Iris pigment epithelial cell (primary cell): ENCODE results near the gene ACTR10.
A peak's percentile ranks its signal among the peaks of the same experiment; 100 is the strongest.

Source experiments
- DNase-seq: peaks from one replicate; pipeline ENCODE4 v3.0.0-alpha.2; 2011; ENCODE audit warnings: low read depth

The ACTR10 gene

GRCh38 chr14:58199726-58200479 is at the start of gene ACTR10:
TSS of gene ACTR10 (plus strand) at chr14:58200149. CDS start at chr14:58200218, 69 bp downstream.
- peak; percentile 69 for DNase-seq

GRCh38 chr14:58150243-58150805 is 49.6 kb upstream of the ACTR10 start:
- DNase-seq = no peak

DNA sequence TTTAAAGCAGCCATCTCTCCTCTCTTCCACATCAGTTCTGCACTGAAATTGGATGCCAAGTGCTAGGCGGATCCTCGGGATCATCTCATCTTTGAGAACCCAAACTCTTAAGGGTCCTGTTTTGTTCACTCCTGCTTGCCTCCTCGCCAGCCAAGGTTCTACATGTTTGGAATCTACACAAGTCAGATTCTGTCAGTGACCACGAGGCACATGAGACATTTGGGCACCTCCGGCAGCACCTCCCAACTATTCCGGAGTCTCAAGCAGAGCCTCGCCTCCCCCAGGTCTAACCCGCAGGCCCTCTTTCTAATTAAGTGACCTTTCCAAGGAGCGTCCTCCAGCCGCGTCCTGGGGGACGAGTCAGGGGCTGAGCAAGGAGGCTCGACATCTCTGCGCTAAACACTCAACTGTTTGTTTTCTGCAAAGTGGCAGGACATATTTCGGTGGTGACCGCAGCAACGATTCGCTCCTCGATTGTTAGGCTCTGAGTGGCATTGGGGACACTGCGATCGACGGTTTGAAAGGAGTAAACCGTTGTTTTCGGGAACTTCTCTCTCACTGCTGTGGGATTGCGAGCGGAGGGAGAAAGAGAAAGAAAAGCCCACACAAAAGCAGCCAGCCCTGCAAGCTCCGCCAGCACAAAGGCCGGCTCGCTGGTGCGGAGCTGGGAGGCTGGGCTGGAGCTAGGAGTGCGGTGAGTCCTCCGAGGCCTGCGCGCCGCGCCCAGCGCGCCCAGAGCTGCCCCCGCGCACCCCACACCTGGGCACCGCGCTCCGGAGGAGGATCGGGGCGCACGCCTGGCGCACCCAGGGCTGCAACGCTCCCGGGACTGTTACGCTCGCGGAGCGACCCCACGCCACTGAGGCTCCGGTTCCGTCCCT is 48.6 kb upstream of the ACTR10 start:
- peak; percentile 45 for DNase-seq

DNA sequence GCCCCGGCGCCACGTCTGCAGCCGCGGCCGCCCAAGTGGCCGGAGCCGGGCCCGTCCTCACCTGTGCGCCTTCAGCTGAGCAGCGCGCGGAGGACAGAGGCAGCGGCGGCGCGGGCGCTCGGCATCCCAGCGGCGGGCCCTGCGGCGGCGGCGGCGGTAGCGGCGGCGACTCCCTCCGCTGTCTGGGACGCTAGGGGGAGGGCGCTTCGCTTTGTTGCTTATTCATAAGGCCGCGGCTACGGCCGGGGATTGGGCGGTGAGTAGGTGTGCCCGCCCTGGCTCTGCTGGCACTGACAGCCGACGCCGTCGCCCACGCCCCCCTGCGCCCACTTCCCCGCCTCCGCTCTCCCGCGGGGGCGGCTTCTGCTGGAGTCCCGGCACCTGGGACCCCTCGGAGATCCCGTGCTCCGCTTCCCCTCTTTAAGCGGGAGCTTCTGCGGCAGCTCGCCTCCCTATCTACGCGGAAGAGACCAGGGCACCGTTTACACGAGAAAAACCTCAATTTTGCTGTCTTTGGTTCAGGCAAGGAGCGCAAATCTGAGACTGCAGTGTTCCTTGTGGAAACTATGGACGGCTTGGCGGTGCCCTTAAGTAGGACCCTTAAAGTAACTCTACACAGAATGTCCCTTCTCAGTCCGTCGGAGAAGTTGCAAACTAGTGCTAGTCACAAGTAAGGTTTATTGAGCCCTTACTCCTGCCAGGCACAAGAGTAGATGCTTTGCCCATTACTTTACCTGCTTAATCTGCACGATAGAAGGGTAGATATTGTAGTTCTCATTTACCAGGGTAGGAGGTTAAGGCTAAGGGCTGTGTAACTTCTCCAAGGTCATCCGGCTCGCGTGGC is 47.7 kb upstream of the ACTR10 start, which contains the start of gene ARMH4:
Gene ARMH4, minus strand, starts transcription at position 200 of the 844 bp plus-strand sequence. CDS start 12,855 bp downstream, outside the sequence.
- peak; percentile 78 for DNase-seq

- DNase-seq = no peak
Measured at GRCh38 chr14:58160561-58160960, 39.4 kb upstream of the ACTR10 start.

DNA sequence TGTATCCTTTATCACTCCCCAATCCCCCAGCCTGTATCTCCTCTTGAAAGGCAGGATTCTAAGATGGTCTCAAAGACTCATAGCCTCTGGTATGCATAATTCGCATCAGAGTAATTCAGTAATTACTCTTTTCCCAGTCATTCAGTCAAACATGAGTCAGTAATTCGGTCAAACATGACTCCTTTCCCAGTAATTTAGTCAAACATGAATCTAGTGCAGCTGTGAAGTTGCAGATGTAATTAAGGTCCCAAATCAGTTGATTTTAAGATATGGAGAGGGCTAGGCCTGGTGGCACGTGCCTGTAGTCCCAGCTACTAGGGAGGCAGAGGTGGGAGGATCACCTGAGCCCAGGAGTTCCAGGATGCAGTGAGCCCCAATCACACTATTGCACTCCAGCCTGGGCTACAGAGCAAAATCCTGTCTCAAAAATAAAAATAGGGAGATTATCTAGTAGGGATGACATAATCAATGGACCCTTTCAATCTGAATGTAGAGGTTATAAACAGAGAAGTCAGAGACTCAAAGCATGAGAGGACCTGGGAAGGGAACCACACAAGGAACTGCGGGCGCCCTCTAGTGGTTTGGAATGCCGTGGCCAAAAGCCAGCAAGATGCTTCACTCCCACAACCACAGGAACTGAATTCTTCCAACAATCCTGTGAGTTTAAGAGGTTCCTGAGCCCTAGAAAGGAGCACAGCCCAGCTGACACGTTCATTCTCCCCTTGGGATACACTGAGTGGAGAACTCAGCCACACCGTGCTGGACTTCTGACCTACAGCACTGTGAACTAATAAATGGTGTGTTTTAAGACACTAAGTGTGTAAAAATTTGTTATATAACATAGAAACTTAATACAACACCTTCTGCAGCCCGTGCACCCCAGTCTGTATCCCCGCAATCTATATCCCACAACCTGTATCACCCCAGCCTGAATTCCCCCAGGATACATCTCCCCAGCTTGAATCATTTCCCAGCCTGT is 33.7 kb upstream of the ACTR10 start:
- peak; percentile 79 for DNase-seq

DNA sequence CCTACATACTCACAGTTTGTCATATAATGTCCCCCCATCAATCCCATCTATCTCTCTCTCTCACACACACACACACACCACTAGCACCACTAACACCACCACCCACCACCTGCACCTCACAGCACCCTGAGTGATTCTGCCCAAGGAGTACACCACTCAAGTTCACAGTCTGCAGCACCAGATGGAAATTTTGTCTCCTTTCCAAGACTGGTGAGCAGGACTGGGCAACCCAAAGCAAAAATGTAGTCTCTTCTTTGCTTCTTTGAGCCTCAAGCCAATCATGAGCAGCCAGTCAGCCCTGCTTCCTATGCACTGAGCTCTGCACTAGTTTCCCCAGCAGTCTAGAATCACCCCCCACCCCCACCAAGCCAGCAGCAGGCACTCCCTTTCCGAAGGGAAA is 32.9 kb upstream of the ACTR10 start:
- DNase-seq = no peak

DNA sequence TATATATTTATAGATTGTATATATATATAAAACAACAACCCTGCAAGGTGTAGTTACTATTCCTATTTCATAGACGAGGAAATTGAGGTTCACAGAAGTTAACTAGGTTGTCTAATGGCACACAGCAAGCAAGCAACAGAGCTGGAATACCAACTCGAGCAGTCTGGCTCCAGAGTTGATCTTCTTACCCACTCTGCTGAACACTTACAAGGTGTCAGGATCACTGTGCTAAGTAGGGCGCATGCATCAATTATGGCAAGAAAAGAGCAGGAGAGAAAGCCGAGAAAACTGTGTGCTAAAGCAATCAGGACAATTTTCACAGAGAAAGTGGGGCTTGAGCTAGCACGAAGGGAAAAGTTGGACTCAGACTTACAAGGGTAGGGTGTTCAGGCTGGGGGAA is 32.1 kb upstream of the ACTR10 start:
- DNase-seq = no peak

DNA sequence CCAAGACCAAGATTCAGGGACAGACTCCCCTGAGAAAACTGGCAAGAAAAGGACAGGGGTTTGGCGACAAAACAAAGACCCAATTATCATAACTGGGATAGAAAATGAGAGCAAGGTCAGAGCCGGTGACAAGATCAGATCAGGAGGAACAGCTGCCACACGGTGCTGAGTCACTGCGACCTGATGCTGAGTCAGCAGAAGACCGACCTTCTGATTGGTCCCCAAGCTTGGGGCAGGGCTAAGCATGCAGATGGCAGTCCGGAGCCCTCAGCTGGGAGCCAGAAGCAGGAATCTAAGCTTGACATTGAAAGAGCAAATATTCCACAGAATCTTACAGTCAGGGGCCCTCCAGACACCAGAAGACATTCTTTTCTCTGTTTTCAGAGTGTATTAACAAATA is 28.9 kb upstream of the ACTR10 start:
- peak; percentile 87 for DNase-seq

DNA sequence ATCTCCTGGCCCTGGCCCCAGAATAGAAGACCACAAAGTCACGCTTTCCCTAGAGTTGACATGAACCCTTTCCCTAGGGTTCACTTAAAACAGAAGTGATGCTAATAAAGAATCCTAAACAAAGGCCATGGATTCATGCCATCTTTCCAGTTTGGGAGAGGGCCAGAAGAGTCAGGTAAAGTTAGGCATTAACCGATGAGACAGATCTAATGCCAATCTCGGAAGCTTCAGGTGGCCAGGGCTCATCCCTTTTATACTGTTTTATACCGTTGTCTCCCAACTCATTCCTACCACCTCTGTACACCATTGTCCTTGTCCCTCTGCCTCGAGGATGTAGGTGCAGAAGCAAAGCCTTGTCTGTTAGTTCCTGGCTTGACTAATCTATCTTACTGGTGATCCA is 22.8 kb upstream of the ACTR10 start:
- DNase-seq = no peak

DNA sequence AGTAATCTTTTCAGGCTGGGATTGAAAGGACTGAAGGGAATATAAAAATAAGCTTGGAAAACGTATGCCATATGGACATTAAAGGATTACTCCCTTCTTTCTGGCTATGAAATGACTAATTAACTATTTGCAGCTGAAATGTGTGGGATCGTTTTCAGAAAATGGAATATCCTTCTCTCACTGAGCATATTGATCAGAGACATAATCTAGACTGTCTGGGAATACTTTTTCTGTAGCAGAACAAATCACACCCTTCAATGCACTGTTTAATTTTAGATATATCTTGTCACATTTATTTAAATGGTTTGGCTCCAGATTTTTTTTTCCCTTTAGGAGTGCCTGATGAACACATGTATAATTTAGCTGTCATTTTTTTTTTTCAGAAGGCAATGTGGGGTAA is 10.8 kb upstream of the ACTR10 start:
- no peak for DNase-seq

GRCh38 chr14:58191763-58192601 is 8.0 kb upstream of the ACTR10 start:
- DNase-seq = no peak

- no peak for DNase-seq
Measured at GRCh38 chr14:58193542-58193941, 6.4 kb upstream of the ACTR10 start.

DNA sequence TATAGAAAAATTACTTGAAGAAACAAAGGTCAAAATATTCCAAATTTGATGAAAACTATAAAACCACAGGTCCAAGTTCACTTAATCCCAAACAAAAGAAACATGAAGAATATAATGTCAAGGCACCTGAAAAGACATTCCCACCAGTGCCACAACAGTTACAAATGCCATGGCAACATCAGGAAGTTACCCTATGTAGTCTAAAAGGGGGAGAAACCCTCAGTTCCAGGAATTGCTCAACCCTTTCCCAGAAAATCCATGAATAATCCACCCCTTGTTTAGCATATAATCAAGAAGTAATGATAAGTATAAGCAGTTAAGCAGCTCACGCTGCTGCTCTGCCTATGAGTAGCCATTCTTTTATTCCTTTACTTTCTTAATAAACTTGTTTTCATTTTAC is 3.8 kb upstream of the ACTR10 start:
- no peak for DNase-seq

DNA sequence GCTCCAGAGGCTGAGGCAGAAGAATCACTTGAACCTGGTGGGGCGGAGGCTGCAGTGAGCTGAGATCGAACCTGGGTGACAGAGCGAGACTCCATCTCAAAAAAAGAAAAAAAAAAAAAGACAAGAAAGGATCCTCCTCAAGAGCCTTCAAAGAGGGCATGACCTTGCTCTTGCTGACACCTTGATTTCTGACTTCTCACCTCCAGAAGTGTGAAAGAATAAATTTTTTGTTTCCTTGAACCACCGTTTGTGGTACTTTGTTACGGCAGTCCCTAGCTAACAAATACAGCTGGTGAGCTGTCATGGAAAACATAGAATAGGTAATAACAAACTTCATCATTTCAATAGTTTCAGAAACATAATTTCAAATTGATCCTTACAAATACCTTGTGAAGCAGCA is 1.9 kb upstream of the ACTR10 start:
- no peak for DNase-seq

GRCh38 chr14:58200480-58200841 is 512 bp downstream of the ACTR10 start:
- DNase-seq = no peak

DNA sequence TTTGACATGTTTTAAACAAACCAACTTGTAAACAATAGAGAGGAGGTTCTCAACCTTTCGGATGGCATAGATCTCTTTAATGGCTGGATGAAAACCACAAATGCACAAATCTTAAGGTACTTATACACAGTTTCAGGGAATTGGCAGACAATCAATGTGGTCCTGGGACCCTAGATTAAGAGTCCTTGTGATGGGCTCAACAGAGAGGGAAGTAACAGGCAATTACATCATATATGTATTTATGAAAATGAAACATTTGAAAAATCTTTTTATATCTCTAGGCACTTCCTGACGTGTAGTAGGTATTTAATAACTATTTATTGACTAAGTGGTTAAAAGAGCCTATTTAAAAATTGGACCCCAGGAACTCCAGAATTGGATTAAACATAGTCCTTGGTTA is 897 bp downstream of the ACTR10 start:
- no peak for DNase-seq

- DNase-seq = no peak
Measured at GRCh38 chr14:58213176-58213575, 13.2 kb downstream of the ACTR10 start.

GRCh38 chr14:58215191-58215914 is 15.4 kb downstream of the ACTR10 start:
- no peak for DNase-seq
